NCI-H510A (cell line): Measurements from ENCODE around the gene NUDT9.
"Not testable (repeated sequence)": the region's sequence is repeated elsewhere in the genome, so short reads cannot be mapped to it uniquely, and the experiment has no call there.

Experiments used
- DNase-seq: peaks from one replicate; lab custom pipeline; 2025; lab: John Stamatoyannopoulos, UW

Gene NUDT9, protein sequence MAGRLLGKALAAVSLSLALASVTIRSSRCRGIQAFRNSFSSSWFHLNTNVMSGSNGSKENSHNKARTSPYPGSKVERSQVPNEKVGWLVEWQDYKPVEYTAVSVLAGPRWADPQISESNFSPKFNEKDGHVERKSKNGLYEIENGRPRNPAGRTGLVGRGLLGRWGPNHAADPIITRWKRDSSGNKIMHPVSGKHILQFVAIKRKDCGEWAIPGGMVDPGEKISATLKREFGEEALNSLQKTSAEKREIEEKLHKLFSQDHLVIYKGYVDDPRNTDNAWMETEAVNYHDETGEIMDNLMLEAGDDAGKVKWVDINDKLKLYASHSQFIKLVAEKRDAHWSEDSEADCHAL

DNA sequence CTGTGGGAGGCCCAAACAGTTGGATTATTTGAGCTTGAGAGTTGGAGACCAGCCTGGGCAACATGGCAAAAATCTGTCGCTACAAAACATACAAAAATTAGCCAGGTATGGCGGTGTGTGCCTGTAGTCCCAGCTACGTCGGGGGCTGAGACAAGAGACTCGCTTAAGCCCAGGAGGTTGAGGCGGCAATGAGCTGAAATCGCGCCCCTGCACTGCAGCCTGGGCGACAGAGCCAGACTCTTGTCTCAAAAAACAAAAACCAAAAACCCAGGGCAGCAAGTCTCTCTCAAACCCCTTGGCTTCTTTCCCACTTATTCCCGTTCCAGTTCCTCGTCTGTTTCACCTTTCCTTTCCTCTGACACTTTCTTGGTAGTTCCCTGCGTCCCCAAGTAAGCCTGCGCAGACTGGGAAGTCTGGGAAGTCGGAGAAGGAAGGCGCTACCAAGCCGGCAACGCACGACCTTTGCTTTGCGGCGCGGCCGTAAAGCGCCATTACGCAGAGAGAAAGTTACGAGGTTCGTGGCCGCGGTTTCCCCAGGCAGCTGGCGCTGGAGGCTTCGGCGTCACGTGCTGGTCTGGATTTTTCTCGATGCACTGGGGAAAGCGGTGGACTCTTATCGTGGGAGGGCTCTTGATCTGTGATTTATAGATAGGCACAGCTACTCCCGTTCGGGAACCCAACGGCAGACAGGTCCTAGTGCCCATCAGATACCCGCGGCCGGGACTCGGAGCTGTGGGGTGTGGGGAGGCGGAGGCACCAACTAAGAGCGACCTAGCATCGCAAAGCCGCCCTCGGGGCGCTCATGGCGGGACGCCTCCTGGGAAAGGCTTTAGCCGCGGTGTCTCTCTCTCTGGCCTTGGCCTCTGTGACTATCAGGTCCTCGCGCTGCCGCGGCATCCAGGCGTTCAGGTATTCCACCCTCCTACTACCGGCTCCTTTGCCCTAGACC, at the start of gene NUDT9:
Gene NUDT9 (plus strand): TSS at position 470 of the 949 bp plus-strand sequence. CDS start 333 bp downstream, at position 803.
- DNase-seq = peak; percentile 91

DNA sequence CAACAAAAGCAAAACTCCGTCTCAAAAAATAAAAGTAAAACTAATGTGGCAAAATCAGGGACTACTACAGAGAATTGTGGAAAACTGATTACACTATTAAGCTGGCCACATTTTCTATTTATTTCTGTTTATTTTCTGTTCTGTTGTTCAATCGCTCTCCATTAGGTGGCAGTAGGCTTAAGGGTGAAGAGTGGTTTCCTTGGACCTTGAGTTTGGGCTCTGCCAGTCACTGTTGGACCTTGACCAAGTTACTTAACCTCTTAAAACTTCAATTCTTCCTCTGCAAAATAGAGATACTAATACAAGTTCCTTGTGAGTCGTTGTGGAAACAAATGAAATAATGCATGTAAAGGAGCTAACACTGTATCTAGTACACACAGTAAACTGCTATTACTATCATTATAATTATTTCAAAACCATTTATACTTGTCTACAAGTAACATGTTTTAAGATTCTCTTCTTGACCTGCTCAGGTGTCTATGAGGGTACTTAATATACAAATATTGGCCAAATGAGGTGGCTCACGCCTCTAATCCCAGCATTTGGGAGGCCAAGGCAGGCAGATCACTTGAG, 46.6 kb upstream of the NUDT9 start:
- no peak for DNase-seq

DNA sequence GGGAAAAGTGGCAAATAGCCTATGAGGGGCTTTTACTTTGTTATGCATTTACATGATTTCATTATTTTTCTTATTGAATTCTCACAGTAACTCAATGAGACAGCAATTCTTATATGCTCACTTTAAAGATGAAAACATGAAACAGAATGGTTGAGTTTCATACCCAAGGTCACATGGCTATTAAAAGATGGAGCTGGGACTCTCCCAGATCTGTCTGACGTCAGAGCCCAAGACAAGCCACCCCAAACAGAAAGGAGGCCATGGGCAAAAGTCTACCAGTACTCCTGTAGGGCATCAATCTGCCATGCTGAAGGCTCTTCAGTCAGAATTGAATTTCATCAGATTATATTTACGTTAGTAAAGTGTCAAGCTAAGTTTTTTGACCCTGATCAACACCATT, 44.6 kb upstream of the NUDT9 start:
- DNase-seq = no peak

DNA sequence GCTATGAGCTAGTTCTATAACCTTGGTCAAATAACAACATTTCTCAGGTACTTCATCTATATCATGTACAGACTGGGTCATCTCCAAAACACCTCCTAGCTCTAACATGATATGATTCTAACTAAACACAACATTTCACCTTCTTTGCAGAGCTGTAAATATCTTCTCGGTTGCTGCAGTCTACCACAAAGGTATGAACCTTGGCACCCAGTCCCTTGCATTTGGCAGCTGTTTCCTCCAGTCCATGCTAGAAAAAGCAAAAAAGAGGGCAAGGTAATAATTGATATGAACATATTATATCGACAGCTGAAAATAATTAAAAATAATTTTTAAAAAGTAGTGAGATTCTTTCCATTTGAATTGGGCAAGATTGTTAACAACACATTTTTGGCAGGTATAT, 40.3 kb upstream of the NUDT9 start:
- DNase-seq = no peak

DNA sequence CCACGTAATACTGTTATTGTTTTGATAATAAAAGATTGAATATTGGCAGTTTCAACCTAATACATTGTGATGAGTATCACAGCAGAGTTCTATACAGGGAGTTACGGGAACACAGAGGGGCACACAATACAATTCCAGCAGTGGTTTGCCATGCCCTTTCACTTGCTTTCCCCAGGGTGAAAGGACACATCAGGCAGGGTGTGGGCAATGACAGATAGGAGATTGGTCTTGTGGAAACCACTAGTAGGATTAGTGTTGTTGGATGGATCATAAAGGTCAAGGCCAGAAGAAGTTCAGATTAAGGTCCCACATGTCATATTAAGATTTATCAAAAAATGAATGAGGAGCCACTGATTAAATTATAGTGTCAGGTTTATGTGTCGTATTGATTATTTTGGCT, 39.4 kb upstream of the NUDT9 start:
- DNase-seq = no peak

DNA sequence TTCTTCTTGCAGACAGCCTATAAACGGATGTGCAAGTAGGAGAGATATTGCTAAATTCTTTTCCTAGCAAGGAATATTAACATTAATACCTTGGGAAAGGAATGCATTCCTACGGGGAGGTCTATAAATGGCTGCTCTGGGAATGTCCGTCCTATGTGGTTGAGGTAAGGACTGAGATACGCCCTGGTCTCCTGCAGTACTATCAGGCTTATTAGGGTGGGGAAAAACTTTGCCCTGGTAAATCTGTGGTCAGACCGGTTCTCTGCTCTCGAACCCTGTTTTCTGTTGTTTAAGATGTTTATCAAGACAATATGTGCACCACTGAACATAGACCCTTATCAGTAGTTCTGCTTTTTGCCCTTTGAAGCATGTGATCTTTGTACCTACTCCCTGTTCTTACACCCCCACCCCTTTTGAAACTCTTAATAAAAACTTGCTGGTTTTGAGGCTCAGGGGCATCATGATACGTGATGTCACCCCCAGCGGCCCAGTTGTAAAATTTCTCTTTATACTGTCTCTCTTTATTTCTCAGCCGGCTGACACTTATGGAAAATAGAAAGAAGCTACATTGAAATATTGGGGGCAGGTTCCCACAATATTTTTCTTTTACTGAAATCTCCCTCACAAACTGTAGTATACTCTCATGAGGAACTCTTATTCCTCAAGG, 37.8 kb upstream of the NUDT9 start:
- DNase-seq = not testable (repeated sequence)

DNA sequence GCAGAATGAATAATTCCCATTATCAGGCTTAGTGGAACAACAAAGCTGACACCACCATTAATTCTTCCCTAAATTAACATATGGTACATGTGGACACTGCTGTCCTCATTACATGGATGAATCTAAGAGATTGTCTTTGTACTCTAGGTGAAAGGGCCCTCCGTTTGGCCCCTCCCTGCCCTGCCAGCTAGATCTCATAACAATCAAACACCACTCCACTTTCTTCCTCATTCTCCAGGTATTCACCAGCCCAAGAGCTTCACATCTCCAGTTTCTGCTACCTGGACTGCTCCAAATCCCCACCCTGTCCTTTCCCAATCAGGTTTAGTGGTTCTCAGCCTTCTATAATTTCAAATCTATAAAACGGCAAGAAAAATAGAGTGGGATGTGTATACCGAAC, 35.1 kb upstream of the NUDT9 start:
- DNase-seq = no peak

DNA sequence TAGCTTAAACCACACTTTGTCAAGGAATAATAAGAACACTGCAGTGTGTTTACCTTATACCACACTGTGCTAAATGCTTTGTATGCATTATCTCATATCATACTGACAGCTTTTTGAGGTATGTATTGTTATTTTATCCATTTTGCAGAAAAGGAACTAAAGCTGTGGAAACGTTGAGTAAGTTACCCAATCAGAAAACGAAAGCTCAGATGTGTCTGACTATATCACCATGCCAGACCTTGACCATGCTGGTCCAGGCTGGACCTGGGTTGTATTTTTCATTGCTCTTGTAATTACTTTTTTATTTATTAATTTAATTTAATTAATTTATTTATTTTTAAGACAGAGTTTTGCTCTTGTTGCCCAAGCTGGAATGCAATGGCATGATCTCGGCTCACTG, 33.5 kb upstream of the NUDT9 start:
- no peak for DNase-seq

DNA sequence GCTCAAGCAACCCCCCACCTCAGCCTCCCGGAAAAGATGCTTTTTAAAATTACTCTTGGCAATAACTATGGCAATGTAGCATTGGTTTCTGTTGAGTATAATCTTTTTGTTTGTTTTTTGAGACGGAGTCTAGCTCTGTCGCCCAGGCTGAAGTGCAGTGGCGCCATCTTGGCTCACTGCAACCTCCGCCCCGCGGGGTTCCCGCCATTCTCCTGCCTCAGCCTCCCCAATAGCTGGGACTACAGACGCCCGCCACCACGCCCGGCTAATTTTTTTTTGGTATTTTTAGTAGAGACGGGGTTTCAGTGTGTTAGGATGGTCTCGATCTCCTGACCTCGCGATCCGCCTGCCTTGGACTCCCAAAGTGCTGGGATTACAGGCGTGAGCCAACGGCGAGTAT, 32.3 kb upstream of the NUDT9 start:
- DNase-seq = not testable (repeated sequence)

DNA sequence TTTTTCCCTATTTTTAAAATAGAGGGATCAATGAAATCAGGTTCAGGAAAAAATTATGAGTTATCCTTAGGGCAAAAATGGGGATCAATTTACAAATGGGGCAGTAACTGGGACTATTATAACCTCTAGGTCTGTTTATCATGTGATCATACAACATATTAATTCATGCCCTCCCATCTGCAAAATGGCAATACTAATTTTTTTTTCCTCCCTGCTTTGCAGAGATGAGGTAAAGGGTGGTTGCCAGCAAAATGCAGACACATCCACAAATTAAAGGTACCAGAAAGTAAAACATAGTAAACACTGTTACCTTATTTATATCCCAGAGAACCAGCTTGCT, 31.9 kb upstream of the NUDT9 start:
- no peak for DNase-seq

DNA sequence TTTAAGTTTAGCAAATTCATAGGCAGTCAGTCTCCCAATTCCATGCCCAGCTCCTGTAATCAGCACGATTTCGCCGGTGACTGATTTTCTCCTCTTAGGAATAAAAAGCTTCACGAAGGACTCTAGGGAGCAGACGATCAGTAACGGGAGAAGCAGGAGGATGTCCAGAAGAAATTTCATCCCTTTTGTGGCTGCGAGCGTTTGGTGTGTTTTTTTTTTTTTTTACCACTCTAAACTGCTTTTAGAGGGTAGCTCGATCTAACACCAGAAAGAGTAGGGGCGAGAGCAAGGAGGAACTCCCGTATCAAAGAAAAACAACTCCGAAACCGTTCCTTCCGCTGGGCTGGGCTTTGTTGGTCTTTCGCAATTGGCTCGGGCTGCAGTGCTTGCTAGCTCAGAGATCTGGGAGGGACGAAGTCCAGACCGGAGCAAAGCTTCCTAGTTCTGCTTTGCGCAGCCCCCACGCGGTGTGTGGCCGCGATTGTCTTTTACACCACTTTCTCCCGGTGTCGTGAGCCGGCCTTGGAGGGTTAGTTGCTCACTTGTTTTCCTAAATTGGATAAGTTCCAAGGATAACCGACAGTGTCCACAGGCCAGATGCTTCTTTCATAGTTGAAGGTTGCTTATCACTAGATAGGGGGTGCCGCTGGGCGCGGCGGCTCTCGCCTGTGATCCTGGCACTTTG, 31.3 kb upstream of the NUDT9 start, which contains the start of gene HSD17B11:
Gene HSD17B11 (minus strand): TSS at position 298 of the 685 bp plus-strand sequence. CDS start 118 bp downstream, at position 180.
- DNase-seq = peak; percentile 78

DNA sequence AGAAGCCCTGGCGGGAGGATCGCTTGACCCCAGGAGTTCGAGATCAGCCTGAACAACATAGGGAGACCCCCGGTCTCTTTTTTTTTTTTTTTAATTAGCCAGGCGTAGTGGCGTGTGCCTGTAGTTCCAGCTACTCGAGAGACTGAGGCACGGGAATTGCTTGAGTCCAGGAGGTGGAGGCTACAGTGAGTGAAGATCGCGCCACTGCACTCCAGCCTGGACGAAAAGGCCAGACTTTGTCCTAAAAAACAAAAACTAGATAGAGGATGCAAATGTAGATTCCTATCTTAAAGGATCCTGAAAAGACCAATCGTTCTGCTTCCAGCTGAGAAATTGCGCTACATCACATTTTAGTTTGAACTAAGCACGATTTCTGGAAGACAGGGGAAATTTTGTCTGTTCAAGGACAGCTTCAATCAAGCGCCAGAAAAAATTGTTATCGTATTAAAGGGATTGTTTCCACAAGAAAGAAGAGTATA, 30.8 kb upstream of the NUDT9 start:
- no peak for DNase-seq

DNA sequence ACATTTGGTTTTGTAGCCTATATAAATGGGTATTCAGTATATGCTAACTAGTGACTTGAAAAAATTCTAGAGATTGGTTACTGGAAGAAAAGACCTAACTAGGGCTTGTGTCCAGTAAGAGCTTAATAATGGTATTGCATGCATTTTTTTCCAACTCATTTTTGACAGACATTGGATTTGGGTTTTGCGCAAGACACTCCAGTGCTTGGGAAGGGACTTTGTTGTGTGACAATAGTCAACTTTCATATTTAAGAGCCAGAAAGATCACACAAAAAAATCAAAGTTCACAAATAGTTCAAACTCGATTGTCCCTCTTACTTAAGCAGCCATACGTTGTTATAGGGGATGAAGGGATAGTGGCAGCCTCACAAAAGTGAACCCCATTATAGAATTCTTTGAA, 30.2 kb upstream of the NUDT9 start:
- DNase-seq = no peak

DNA sequence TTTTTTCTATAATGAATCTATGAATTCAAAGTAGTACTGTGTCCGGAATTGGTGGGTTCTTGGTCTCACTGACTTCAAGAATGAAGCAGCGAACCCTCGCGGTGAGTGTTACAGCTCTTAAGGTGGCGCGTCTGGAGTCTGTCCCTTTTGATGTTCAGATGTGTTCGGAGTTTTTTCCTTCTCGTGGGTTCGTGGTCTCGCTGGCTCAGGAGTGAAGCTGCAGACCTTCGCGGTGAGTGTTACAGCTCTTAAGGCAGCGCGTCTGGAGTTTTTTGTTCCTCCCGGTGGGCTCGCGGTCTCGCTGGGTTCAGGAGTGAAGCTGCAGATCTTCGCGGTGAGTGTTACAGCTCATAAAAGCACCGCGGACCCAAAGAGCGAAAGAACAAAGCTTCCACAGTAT, 27.3 kb upstream of the NUDT9 start:
- not testable (repeated sequence) for DNase-seq

DNA sequence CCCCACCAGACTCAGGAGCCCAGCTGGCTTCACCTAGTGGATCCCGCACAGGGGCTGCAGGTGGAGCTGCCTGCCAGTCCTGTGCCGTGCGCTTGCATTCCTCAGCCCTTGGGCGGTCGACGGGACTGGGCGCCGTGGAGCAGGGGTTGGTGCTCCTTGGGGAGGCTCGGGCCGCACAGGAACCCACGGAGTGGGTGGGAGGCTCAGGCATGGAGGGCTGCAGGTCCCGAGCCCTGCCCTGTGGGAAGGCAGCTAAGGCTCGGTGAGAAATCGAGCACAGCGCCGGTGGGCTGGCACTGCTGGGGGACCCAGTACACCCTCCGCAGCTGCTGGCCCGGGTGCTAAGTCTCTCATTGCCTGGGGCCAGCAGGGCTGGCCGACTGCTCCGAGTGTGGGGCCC, 26.5 kb upstream of the NUDT9 start:
- not testable (repeated sequence) for DNase-seq

DNA sequence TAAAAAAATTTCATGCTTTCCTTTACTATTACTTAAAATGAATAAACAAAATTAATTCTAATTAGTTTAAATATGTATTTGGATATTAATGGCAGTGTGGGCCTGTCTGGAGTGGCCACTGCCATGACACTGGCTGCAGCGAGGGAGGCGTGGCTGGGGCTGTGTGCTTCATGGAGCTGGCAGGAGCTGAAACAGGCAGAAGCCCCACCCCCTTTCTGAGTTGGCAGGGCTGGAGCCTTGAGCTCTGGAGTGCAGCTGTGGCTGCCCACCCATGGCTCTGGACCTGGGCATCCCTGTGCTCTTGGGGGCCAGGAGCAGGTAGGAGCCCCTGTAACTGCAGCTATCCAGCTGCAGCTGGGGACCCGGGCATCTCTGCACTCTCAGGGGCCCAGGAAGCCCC, 23.2 kb upstream of the NUDT9 start:
- DNase-seq = no peak

DNA sequence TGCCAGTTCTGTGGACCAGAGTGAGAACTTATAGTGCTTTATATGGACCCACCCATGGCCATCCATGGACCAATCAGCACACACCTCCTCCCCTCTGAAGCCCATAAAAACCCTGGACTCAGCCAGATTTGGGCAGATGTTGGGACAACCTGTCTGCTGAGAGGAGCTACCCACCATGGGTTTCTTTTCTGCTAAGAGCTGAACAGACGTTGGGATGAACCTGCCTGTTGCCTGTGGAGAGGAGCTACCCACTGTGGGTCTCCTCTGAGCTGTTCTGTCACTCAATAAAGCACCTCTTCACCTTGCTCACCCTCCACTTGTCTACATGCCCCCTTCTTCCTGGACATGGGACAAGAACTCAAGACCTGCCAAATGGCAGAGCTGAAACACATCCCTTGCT, 22.4 kb upstream of the NUDT9 start:
- DNase-seq = no peak

DNA sequence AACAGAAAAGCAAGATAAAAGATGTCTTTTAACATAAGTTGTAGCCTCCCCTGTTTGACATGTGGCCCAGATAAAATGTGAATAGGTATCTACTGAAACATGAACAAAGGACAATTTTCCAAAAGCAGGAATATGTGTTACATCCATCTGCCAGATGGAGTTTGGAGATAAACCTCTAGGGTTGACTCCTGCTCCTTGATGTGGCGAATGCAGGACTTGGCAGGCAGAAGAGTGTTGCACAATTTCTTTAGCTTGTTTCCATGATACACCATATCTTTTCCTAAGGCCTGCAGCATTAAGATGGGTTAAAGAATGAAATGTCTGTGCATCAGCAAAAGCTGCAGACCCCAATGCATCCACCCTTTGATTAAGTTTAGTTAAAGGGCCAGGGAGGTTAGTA, 18.6 kb upstream of the NUDT9 start:
- DNase-seq = not testable (repeated sequence)

DNA sequence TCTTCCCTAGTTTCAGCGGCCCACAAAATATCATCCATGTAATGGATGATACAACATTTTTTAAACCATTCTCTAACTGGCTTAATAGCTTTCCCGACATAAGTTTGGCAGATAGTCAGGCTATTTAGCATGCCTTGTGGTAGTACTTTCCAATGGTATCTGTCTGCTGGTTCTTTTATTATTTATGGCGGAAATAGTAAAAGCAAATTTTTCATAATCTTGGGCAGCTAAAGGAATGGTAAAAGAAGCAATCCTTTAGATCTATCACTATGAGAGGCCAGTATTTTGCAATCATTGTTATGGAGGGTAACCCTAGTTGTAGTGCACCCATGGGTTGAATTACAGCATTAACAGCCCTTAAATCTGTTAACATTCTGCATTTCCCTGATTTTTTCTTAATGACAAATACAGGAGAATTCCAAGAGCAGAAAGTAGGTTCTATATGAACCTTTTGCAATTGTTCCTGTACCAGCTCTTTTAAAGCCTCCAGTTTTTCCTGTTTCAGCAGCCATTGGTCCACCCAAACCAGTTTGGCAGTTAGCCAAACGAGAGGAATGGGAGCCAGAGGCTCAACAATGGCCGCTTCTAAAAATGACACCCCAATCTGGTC, 17.1 kb upstream of the NUDT9 start:
- DNase-seq = no peak

DNA sequence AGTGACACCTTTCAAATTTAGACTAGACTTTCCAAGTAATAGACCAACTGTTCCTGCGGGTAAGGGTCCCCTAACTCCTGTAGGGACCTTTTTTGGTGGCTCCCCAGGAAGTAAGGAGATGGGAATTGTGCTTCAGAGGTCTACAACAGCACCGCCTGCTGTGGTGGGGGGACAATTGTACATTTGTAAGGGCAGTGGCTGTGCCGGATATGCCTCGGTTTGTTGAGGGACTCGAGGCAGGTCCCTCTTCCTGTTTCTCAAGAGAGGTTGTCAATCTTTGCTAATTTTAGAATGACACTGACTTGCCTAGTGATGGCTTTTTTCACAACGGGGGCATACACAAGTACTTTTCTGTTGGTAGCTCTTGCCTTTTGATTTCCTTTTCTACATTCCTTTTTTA, 15.9 kb upstream of the NUDT9 start:
- no peak for DNase-seq

DNA sequence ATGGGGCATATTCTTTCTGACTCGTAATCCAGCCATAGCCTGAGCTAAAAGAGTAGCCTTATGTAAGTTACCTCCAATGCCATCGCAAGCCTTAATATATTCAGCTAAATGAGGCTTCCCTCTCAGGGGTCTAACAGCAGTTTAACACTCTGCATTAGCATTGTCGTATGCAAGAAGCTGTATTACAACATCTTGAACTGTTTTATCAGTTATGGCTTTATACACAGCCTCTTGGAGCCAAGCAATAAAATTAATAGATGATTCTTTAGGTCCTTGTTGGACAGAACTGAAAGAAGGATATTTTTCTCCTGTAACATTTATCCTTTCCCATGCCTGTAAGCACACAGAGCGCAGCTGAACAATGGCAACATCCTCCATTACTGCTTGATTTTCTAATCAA, 15.5 kb upstream of the NUDT9 start:
- not testable (repeated sequence) for DNase-seq
